ENCODE results near the gene SGCG. TPM values are rescaled to one million over a fixed set of nuclear protein-coding genes. Genes with fewer than 3 reads are reported as not detected.
"Not testable (repeated sequence)": the region's sequence is repeated elsewhere in the genome, so short reads cannot be mapped to it uniquely, and the experiment has no call there.

The SGCG gene
- total RNA-seq, 4 donors from 2014 or later, result 2.5 TPM; not detected in 3

DNA sequence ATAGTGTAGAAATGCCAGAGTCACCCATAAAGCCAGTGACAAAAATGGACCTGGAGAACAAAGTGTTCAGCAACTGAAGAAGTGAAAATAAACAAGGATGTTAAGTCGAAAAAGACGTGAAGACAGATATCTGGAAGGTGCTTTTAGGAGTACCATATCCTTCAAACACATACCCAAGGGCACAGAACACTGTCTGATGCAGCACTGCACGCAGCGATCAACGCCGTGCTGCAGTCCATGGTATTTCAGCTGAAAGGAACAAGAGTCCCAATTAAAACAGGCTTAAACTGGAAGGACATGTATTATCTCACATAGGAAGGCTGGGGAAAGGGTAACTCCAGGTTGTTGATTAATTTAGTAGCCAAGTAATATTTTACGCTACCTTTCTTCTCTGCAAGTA lies 108.2 kb downstream of the SGCG start:
- Histone ChIP-seq H3K27me3 (no peaks in the 10 kb centered on the region), H3K4me3 (no peak overlapping the region), H3K4me1 (no peaks in the 10 kb centered on the region), H3K27ac (no peak overlapping the region), H3K9me3 (no peaks in the 10 kb centered on the region), H3K36me3 (no peaks in the 10 kb centered on the region)
- no peak for DNase-seq
- TF ChIP-seq CTCF (IDR thresholded peaks at IDR 0.05), result no peak
- TF ChIP-seq POLR2A (IDR thresholded peaks at IDR 0.05), result no peak

- H3K9me3 ChIP-seq, result no peaks in the 10 kb centered on the region
- no peak overlapping the region for H3K27ac ChIP-seq
- TF ChIP-seq CTCF (IDR thresholded peaks at IDR 0.05) (no peak), POLR2A (IDR thresholded peaks at IDR 0.05) (no peak)
- no peak overlapping the region for H3K4me3 ChIP-seq
- DNase-seq, result no peak
- H3K36me3 ChIP-seq, result no peaks in the 10 kb centered on the region
- H3K27me3 ChIP-seq, result no peaks in the 10 kb centered on the region
- H3K4me1 ChIP-seq, result no peaks in the 10 kb centered on the region
These were observed 109.2 kb downstream of the SGCG start for GRCh38 chr13:23289917-23290357.

DNA sequence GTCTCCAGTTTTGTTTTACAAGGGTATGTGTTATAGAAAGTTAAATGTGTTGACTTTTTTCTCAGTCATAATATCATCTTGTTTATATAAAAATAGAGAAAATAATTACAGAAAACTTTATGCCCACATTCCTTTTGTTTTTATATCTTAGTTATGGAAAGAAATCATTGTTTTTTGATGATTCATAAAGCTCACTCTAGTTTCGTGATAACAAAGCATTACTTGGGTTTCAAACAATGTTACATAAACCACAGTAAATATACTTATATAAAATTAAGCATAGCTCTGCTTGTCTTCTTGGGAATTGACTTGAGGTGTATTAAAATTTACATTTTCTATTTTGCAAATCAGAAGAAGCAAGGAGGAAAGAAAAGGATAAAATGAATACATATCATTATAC lies 111.8 kb downstream of the SGCG start:
- Histone ChIP-seq H3K27ac (no peak overlapping the region), H3K4me1 (no peaks in the 10 kb centered on the region), H3K27me3 (no peaks in the 10 kb centered on the region), H3K4me3 (no peak overlapping the region), H3K9me3 (no peaks in the 10 kb centered on the region), H3K36me3 (no peaks in the 10 kb centered on the region)
- no peak for TF ChIP-seq POLR2A (IDR thresholded peaks at IDR 0.05)
- no peak for TF ChIP-seq CTCF (IDR thresholded peaks at IDR 0.05)
- DNase-seq, result no peak

GRCh38 chr13:23314837-23315236 lies 134.1 kb downstream of the SGCG start:
- H3K27ac ChIP-seq, H3K4me1 ChIP-seq, H3K36me3 ChIP-seq, H3K27me3 ChIP-seq, H3K9me3 ChIP-seq, H3K4me3 ChIP-seq, DNase-seq: not testable (repeated sequence)

DNA sequence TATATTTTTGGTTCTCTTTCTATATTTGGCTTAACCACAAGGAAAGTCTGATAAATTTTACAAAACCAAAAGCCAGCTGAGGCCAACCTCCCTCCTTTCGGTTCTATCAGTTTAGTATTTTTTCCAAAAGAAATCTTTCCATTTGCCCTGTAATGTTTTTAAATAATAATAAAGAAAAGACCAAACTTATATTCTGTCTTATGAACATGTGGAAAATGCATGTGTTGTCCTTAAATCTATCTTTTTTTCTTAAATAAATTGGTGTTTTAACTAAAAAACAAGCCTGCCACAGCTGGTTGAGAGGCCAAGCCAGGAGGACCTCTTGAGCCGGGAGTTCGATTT lies 139.1 kb downstream of the SGCG start:
- H3K9me3 ChIP-seq, result no peaks in the 10 kb centered on the region
- TF ChIP-seq CTCF (IDR thresholded peaks at IDR 0.05) (no peak), POLR2A (IDR thresholded peaks at IDR 0.05) (no peak)
- no peak for DNase-seq
- no peaks in the 10 kb centered on the region for H3K36me3 ChIP-seq
- H3K27me3 ChIP-seq, result no peaks in the 10 kb centered on the region
- no peak overlapping the region for H3K27ac ChIP-seq
- no peak overlapping the region for H3K4me3 ChIP-seq
- H3K4me1 ChIP-seq, result no peaks in the 10 kb centered on the region

GRCh38 chr13:23320926-23321534 lies 140.3 kb downstream of the SGCG start:
- no peaks in the 10 kb centered on the region for H3K36me3 ChIP-seq
- H3K27me3 ChIP-seq, result no peaks in the 10 kb centered on the region
- TF ChIP-seq POLR2A (IDR thresholded peaks at IDR 0.05), result no peak
- TF ChIP-seq CTCF (IDR thresholded peaks at IDR 0.05), result no peak
- no peak for DNase-seq
- no peaks in the 10 kb centered on the region for H3K4me1 ChIP-seq
- peak overlapping the region in 1 of 4 donors; percentile 16 for H3K27ac ChIP-seq
- no peaks in the 10 kb centered on the region for H3K9me3 ChIP-seq
- peak overlapping the region; percentile 12 to 25 (median 22) for H3K4me3 ChIP-seq
